GM10266 (cell line): ENCODE data around the gene FRMD5.
"Not testable (repeated sequence)": the region's sequence is repeated elsewhere in the genome, so short reads cannot be mapped to it uniquely, and the experiment has no call there.

Experiments used
- DNase-seq: peaks from one replicate; pipeline ENCODE4 v3.0.0; 2012; ENCODE audit errors: extremely low spot score
- TF ChIP-seq, protein P1 (sequence below): IDR thresholded peaks from 2 replicates; pipeline ENCODE4 v1.5.1; 2012; ENCODE audit warnings: mild to moderate bottlenecking, low read depth; ENCODE audit not compliant: control insufficient read depth, insufficient read depth; ENCODE audit errors: missing control alignments

FRMD5 gene

DNA sequence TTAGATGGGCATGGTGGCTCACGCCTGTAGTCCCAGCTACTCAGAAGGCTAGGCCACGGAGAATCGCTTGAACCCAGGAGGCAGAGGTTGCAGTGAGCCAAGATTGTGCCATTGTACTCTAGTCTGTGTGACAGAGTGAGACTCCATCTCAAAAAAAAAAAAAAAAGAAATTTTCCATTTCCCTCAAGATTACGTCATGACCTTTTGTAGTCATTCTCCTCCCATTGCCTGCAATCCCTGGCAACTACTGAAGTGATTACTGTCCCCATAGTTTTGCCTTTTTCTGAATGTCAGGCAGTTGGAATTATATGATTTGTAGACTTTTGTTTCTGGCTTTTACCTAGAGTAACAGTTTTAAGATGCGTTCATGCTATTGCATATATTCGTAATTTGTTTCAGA, 340.3 kb downstream of the FRMD5 start:
- no peak for DNase-seq
- TF ChIP-seq, protein P1, sequence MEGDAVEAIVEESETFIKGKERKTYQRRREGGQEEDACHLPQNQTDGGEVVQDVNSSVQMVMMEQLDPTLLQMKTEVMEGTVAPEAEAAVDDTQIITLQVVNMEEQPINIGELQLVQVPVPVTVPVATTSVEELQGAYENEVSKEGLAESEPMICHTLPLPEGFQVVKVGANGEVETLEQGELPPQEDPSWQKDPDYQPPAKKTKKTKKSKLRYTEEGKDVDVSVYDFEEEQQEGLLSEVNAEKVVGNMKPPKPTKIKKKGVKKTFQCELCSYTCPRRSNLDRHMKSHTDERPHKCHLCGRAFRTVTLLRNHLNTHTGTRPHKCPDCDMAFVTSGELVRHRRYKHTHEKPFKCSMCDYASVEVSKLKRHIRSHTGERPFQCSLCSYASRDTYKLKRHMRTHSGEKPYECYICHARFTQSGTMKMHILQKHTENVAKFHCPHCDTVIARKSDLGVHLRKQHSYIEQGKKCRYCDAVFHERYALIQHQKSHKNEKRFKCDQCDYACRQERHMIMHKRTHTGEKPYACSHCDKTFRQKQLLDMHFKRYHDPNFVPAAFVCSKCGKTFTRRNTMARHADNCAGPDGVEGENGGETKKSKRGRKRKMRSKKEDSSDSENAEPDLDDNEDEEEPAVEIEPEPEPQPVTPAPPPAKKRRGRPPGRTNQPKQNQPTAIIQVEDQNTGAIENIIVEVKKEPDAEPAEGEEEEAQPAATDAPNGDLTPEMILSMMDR, result no peak

DNA sequence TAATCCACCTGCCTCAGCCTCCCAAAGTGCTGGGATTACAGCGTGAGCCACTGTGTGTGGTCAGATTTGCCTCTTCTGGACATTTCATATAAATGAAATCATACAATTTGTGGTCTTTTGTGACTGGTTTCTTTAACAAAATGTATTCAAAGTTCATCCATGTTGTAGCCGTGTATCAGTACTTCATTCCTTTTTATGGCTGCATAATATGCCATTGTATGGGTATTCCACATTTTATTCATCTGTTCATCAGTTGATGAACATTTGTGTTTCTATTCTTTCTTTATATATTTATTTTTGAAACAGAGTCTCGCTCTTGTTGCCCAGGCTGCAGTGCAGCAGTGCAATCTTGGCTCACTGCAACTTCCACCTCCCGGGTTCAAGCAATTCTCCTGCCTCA, 342.5 kb downstream of the FRMD5 start:
- DNase-seq, result no peak
- TF ChIP-seq, protein P1, result no peak

DNA sequence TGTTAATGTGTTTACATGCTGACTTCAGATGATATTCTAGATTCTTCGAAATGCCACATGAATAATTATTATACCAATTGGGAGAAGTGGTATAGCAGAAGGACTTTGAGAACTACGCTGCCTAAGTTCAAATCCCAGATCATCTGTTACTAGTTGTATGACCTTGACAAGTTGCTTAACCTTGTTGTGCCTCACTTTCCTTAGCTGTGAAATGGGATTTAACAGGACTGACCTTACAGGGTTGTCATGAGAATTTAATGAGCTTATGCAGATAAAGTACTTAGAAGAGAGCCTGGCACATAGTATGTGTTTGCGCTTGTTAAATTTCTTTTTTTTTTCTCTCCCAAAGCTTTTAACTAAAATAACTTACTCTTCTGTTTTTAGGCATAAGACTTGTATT, 343.8 kb downstream of the FRMD5 start:
- DNase-seq, result no peak
- TF ChIP-seq, protein P1, result no peak

DNA sequence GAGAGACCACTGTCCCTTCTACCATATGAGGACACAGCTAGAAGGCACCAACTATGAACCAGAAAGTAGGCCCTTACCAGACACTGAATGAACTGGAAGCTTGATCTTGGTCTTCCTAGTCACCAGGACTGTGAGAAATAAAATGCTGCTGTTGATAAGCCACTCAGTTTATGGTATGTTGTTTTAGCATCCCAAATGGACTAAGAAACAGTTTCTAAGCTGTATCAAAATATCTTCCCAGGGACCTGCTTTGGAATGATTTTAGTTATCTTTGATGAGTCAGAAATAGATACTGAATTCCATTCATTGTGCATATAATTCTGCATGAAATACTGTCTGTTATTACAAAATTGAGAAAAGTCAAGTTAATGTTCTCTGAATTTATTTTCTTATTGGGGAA, 349.6 kb downstream of the FRMD5 start:
- TF ChIP-seq, protein P1, result no peak
- DNase-seq, result no peak

DNA sequence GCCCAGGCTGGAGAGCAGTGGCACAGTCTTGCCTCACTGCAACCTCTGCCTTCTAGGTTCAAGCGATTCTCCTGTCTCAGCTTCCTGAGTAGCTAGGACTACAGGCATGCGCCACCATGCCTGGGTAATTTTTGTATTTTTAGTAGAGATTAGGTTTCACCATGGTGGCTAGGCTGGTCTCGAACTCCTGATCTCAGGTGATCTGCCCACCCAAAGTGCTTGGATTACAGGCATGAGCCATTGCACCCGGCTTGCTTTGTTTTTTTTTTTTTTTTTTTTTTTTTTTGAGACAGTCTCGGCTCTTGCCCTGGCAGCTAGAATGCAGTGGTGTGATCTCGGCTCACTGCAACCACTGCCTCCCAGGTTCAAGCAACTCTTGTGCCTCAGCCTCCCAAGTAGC, 362.6 kb downstream of the FRMD5 start:
- not testable (repeated sequence) for DNase-seq

DNA sequence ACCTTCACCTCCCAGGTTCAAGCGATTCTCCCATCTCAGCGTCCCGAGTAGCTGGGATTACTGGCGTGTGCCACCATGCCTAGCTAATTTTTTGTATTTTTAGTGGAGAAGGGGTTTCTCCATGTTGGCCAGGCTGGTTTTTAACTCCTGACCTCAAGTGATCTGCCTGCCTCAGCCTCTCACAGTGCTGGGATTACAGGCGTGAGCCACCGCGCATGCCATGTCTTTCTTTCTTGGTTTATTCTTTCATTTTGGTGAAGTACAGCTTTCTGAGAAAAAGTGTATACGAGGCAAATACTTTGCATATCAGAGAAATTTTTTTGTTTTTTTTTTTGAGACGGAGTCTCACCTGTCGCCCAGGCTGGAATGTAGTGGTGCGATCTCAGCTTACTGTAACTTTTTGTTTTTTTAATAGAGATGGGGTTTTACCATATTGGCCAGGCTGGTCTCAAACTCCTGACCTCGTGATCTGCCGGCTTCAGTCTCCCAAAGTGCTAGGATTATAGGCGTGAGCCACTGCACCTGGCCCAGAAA, 363.5 kb downstream of the FRMD5 start:
- not testable (repeated sequence) for DNase-seq

DNA sequence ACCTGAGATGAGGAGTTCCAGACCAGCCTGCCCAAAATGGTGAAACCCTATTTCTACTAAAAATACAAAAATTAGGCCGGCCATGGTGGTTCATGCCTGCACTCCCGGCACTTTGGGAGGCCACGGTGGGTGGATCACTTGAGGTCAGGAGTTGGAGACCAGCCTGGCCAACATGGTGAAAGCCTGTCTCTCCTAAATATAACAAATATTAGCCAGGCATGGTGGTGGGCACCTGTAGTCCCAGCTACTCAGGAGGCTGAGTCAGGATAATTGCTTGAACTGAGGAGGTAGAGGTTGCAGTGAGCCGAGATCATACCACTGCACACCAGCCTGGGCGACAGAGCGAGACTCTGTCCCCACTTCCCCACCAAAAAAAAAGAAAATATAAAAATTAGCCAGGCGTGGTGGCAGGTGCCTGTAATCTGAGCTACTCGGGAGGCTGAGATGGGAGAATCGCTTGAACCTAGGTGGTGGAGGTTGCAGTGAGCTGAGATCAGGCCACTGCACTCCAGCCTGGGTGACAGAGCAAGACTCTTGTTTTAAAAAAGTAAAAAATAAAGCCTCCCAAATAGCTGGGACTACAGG, 364.3 kb downstream of the FRMD5 start:
- DNase-seq, result not testable (repeated sequence)

DNA sequence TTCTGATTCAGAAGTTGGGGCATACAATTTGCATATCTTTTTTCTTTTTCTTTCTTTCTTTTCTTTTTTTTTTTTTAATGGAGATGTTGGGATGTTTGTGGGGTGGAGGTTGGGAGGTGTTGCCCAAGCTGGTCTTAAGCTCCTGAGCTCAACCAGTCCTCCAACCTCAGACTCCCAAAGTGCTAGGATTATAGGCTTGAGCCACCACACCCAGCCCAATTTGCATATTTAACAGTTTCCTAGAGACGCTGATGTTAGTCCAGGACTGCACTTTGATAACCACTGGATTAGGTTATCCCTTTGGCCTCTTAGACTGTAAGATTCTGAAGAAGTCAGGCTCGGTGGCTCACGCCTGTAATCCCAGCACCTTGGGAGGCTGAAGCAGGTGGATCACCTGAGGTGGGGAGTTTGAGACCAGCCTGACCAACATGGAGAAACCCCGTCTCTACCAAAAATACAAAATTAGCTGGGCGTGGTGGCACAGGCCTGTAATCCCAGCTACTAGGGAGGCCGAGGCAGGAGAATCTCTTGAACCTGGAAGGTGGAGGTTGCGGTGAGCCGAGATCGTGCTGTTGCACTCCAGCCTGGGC, 365.0 kb downstream of the FRMD5 start:
- DNase-seq, result not testable (repeated sequence)

DNA sequence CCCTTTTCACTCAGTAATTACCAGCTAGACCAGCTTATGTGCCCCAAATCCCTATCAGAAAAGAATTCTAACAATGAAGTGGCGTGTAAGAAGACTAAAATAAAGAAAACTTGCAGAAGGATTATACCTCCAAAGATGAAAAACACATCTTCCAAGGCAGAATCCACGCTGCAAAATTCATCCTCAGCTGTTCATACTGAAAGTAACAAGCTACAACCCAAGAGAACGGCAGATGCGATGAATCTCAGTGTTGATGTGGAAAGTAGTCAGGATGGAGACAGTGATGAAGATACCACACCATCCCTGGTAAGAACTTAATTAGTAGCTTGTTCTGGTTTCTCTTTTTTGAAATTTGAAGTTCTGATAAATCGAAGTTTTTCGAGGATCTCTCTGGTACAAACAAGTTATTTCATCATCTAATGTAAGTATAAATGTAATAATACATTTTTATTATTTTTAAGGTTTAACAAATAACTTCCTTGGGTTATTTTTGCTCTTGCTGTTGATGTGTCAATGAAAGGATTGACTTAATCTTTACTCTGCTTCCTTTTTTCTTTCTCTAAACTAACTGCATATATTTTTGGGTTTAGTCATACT, 366.9 kb downstream of the FRMD5 start:
- peak; percentile 31 for DNase-seq
- TF ChIP-seq, protein P1, result no peak
